HG03103 (cell line): ENCODE results near the gene HID1.

Experiments used
- ATAC-seq: cut with Tn5 transposase; IDR thresholded peaks from one replicate; pipeline ENCODE4 v1.9.1; 2021; ENCODE audit warnings: low read depth; ENCODE audit not compliant: unreplicated experiment

The HID1 gene

GRCh38 chr17:74951680-74952421, 20.7 kb downstream of the HID1 start:
- ATAC-seq = no peak

DNA sequence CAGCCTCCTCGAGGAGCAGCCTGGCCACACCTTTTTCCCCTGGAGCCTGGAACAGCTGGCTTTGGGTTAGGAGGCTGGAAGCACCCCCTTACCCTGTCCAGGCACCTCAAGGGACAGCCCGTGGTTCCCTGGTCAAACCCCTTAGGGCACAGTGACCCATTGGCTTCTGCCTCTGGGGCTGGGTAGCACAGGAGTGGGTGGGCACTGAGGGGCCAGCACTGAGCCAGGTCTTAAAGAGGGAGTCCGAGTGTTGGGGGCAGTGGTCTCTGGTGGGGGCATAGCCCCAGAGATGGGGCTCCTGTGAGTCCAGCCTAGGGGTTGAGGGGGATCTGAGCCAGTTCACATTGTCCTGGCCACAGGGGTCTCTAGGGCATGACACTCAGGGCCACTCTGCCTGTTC, 21.5 kb downstream of the HID1 start:
- ATAC-seq = no peak

GRCh38 chr17:74950207-74950606, 22.4 kb downstream of the HID1 start:
- ATAC-seq = no peak

- no peak for ATAC-seq
These were observed 23.0 kb downstream of the HID1 start for GRCh38 chr17:74949455-74950115.

- no peak for ATAC-seq
These were observed 25.4 kb downstream of the HID1 start for GRCh38 chr17:74947041-74947754.

DNA sequence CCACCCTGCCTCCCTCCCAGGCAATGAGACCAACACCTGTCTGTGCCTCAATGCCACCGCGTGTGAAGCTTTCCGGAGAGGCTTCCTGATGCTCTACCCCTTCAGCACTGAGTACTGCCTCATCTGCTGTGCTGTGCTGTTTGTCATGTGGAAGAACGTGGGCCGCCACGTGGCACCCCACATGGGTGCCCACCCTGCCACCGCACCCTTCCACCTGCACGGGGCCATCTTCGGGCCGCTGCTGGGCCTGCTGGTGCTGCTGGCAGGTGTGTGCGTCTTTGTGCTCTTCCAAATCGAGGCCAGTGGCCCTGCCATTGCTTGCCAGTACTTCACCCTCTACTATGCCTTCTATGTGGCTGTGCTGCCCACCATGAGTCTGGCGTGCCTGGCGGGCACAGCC, 25.9 kb downstream of the HID1 start:
- no peak for ATAC-seq

DNA sequence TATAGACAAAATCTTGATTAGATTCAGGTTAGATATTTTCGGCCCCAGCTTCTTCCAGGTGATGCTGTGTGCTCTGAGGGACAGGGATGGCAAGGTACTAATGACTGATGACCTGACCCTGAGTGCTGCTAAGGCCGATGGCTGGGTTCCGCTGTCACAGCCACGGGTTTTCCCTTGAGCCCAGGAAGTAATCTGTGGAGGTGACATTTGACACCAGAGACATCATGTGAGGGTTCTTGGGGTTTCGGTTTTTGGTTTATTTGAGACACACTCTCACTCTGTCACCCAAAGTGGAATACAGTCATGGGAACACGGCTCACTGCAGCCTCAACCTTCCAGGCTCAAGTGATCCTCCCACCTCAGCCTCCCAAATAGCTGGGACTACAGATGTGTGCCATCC, 27.0 kb downstream of the HID1 start:
- no peak for ATAC-seq

GRCh38 chr17:74943808-74944522, 28.6 kb downstream of the HID1 start:
- no peak for ATAC-seq

DNA sequence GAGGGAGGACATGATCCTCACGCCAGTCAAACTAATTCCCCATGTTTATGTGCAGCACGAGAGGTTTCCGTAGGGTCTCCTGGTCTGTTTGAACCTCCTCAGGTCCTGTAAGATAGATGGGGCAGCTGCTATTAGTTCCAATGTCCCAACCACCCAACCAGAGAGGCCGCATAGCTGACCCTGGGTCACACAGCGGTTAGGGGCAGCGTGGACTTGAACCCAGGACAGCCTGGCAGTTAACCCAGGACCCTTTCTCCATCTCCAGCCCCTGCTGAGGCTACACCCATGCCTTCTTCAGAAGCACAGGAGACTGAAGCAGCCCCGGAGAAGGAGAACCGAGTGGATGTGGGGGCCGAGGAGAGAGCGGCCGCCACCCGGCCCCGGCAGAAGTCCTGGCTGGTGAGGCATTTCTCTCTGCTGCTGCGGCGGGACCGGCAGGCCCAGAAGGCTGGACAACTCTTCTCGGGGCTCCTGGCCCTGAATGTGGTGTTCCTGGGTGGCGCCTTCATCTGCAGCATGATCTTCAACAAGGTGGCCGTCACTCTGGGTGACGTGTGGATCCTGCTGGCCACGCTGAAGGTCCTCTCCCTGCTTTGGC, 31.3 kb downstream of the HID1 start:
- no peak for ATAC-seq

DNA sequence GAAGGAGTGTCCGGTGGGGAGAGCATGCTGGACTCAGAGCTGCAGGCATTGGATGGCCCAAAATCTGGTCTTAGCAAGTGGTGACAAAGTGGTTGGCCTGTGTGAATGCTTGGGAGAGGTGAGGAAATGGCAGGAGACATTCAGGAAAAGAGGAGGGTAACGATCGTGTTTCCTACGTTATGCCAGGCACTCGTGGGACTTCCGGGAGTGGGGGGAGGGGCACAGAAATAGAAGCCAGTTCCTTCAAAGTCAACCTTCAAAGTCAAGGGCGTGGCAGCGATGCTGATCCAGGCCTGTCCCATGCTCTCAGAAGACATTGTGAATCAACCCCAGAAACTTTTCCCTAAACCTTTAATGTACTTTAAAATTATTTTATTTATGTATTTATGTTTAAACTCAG, 33.0 kb downstream of the HID1 start:
- no peak for ATAC-seq

DNA sequence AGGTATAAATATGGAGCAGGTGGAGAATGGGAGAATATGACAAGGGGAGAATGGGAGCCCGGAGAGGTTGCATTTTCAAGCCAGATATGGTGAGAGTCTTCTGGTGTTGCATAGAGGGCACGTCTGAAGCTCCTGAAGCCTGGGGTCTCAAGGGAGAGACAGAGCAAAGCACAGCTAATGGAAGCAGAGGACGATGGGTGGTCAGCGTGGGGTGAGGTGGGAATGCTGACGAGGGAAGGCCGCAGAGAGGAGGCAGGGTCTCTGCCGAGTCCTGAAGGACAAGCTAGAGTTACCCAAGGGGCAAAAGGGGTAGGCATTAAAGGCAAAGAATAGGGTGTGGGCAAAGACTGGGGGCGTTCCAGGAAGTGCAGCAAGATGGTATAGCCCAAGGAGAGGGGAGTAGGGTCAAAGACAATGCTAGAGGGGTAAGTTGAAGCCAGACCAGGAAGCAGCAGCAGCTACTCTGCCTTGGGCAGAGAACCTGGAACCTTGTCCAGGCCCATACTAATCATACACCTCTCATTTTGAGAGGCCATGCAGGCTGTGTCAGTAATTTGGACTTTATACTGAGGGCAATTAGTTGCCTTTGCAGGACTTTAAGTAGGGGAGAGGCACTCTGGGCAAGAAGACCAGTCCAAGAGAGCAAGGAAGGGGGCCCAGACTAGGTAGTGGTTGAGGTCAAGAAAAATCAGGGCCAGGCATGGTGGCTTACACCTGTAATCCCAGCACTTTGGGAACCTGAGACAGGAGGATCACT, 34.2 kb downstream of the HID1 start:
- no peak for ATAC-seq

- no peak for ATAC-seq
These were observed 35.2 kb downstream of the HID1 start for GRCh38 chr17:74937064-74938051.

GRCh38 chr17:74936470-74936799, 36.1 kb downstream of the HID1 start:
- ATAC-seq = no peak

- ATAC-seq = no peak
These were observed 36.7 kb downstream of the HID1 start, which contains the start of gene OTOP3 for GRCh38 chr17:74935585-74936469. Gene OTOP3, plus strand, starts transcription at chr17:74935898. Its CDS starts 24 bp downstream, at chr17:74935922.

- ATAC-seq = no peak
These were observed 37.5 kb downstream of the HID1 start for GRCh38 chr17:74935048-74935447.

DNA sequence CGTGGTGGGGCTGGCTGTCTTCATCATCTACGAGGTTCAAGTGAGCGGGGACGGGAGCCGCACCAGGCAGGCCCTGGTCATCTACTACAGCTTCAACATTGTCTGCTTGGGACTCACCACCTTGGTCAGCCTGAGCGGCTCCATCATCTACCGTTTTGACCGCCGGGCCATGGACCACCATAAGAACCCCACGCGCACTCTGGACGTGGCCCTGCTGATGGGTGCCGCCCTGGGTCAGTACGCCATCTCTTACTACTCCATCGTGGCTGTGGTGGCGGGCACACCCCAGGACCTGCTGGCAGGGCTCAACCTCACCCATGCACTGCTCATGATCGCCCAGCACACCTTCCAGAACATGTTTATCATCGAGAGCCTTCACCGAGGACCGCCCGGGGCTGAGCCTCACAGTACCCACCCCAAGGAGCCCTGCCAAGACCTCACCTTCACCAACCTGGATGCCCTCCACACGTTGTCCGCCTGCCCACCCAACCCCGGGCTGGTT, 42.0 kb downstream of the HID1 start:
- no peak for ATAC-seq

- no peak for ATAC-seq
These were observed 43.8 kb downstream of the HID1 start for GRCh38 chr17:74928786-74929185.

GRCh38 chr17:74925242-74925641, 47.3 kb downstream of the HID1 start:
- no peak for ATAC-seq
